Neural progenitor cell (in vitro differentiated cells): ENCODE results near the gene ARHGAP9. TPM values are rescaled to one million over a fixed set of nuclear protein-coding genes. Genes with fewer than 3 reads are reported as not detected.

Experiments used
- DNase-seq: peaks from one replicate; pipeline ENCODE4 v3.0.0-alpha.2; 2016; ENCODE audit warnings: low spot score
- H2AFZ ChIP-seq: fragments of 200-600 bp; sonication (generic); replicated peaks from 2 replicates; pipeline ENCODE4 v1.6.1; 2016; ENCODE audit warnings: antibody characterized with exemption
- H3F3A ChIP-seq: fragments of 200-600 bp; sonication (generic); 2 replicates; pipeline ENCODE4 v1.6.1; 2016; ENCODE audit warnings: antibody characterized with exemption, low read depth
- H3K27ac ChIP-seq: fragments of 200-600 bp; sonication (generic); 2 replicates; pipeline ENCODE4 v1.5.1; 2016; ENCODE audit warnings: mild to moderate bottlenecking
- H3K27me3 ChIP-seq: fragments of 200-600 bp; sonication (generic); 2 replicates; pipeline ENCODE4 v1.6.1; 2016; ENCODE audit warnings: mild to moderate bottlenecking, moderate library complexity
- H3K36me3 ChIP-seq: fragments of 200-600 bp; sonication (generic); 2 replicates; pipeline ENCODE4 v1.5.1; 2016
- H3K4me1 ChIP-seq: fragments of 200-600 bp; sonication (generic); 2 replicates; pipeline ENCODE4 v1.6.1; 2016; ENCODE audit warnings: mixed run types
- H3K4me2 ChIP-seq: fragments of 200-600 bp; sonication (generic); 2 replicates; pipeline ENCODE4 v1.6.1; 2016
- H3K4me3 ChIP-seq: fragments of 200-600 bp; sonication (generic); 2 replicates; pipeline ENCODE4 v1.5.1; 2016
- H3K79me2 ChIP-seq: fragments of 200-600 bp; sonication (generic); 2 replicates; pipeline ENCODE4 v1.6.1; 2016; ENCODE audit warnings: low read depth
- H3K9ac ChIP-seq: fragments of 200-600 bp; sonication (generic); 2 replicates; pipeline ENCODE4 v1.6.1; 2016
- H3K9me3 ChIP-seq: fragments of 200-600 bp; sonication (generic); 2 replicates; pipeline ENCODE4 v1.5.1; 2016; ENCODE audit warnings: low read depth
- H4K20me1 ChIP-seq: fragments of 200-600 bp; sonication (generic); 2 replicates; pipeline ENCODE4 v1.6.1; 2016; ENCODE audit warnings: low read depth
- H3K27ac Mint-ChIP-seq: 3 replicates; pipeline ENCODE4 v1.8.0; 2021; ENCODE audit warnings: mixed read lengths
- H3K27me3 Mint-ChIP-seq: 2 replicates; pipeline ENCODE4 v1.8.0; 2022; ENCODE audit warnings: low read depth, mild to moderate bottlenecking, inconsistent platforms, moderate library complexity, mixed read lengths; ENCODE audit not compliant: insufficient read depth
- H3K36me3 Mint-ChIP-seq: 3 replicates; pipeline ENCODE4 v1.8.0; 2021; ENCODE audit warnings: mixed read lengths
- H3K4me1 Mint-ChIP-seq: 3 replicates; pipeline ENCODE4 v1.8.0; 2021; ENCODE audit warnings: mixed read lengths
- H3K4me3 Mint-ChIP-seq: 3 replicates; pipeline ENCODE4 v1.8.0; 2021; ENCODE audit warnings: mild to moderate bottlenecking, moderate library complexity, mixed read lengths
- H3K9me3 Mint-ChIP-seq: 3 replicates; pipeline ENCODE4 v1.8.0; 2020; ENCODE audit warnings: mixed read lengths
- EZH2 ChIP-seq: fragments of 200-600 bp; sonication (generic); IDR thresholded peaks from 2 replicates; pipeline ENCODE4 v1.6.1; 2017; ENCODE audit warnings: antibody characterized with exemption, mild to moderate bottlenecking, moderate library complexity
- EZH2phosphoT487 ChIP-seq: fragments of 200-600 bp; sonication (generic); IDR thresholded peaks from 2 replicates; pipeline ENCODE4 v1.6.1; 2017; ENCODE audit warnings: antibody characterized with exemption
- total RNA-seq: library from RNA; depleted of rRNA; stranded (reverse); fragments of >200 nt; gene quantifications from 2 replicates; pipeline ENCODE4 v1.2.3, GENCODE V29; 2015; ENCODE audit warnings: low replicate concordance
- TF ChIP-seq, protein P1 (sequence below): fragments of 200-600 bp; sonication (generic); IDR thresholded peaks from 2 replicates; pipeline ENCODE4 v1.5.1; 2017; ENCODE audit warnings: antibody characterized with exemption, mild to moderate bottlenecking

The ARHGAP9 gene
- total RNA-seq, 1 donor from 2014 or later, result not detected

DNA sequence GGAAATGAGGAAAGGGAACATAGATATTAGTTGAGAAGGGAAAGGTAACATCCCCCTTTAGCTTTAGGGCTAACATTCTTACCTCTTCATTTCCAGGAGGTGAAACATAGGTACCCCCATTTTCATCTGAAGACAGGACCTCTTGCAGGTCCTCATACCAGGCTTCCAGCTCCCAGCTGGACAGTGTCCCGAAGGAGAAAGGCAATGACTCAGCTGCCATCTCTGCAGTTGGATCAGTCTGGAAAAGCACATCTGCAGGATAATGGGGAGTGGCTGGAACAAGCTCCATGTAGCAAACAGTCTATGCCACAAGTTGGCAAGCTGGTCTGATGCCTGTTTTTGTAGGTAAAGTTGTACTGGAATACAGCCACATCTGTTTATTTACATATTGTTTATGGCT, 37.5 kb upstream of the ARHGAP9 start:
- H3K4me2 ChIP-seq, result no peak overlapping the region
- H3K9me3 Mint-ChIP-seq, result no peaks in the 10 kb centered on the region

DNA sequence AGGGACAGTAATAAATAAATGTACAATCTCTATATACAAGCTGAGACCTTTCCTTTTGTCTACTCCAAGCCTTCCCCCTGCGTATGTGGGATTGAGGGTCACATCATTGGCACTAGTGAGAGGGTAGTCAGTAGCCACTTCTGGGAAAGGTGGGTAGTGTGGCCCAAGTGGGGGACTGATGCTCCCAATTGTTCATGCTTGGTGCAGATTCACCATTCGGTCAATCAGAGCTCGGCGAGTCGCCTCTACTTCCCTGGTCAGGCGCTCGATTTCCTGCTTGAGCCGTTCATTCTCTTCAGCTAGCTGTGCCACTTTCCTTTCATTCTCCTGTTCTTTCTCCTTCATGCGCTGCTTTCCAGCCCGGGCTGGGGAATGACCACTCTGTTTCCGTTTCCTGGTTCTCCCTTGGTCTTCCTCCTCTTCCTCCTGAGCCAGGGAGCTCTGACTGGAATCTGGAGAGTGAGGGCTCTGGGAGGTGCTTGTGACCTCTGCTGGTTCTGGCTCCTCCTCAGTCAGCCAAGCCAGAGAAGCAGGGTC, 37.0 kb upstream of the ARHGAP9 start:
- H3K36me3 Mint-ChIP-seq, result peaks cover 44% of the 10 kb centered on the region

More for the DNA sequence above, 37.5 kb upstream of the ARHGAP9 start:
- Histone ChIP-seq H3K79me2 (peaks cover 11% of the 10 kb centered on the region), H3K4me1 (peaks cover 22% of the 10 kb centered on the region), H3K36me3 (peaks cover 5% of the 10 kb centered on the region), H2AFZ (no peak overlapping the region), H3F3A (peaks cover 42% of the 10 kb centered on the region), H4K20me1 (peaks cover 32% of the 10 kb centered on the region), H3K4me3 (no peak overlapping the region), H3K27me3 (no peaks in the 10 kb centered on the region), H3K9me3 (no peaks in the 10 kb centered on the region), H3K27ac (no peak overlapping the region), H3K9ac (no peak overlapping the region)
- H3K4me3 Mint-ChIP-seq, result no peak overlapping the region
- H3K36me3 Mint-ChIP-seq, result peaks cover 40% of the 10 kb centered on the region
- H3K27me3 Mint-ChIP-seq, result peaks cover 11% of the 10 kb centered on the region
- H3K27ac Mint-ChIP-seq, result no peak overlapping the region
- no peak for DNase-seq
- H3K4me1 Mint-ChIP-seq, result peaks cover 29% of the 10 kb centered on the region
- TF ChIP-seq EZH2 (no peak), EZH2phosphoT487 (no peak)
- TF ChIP-seq, protein P1, sequence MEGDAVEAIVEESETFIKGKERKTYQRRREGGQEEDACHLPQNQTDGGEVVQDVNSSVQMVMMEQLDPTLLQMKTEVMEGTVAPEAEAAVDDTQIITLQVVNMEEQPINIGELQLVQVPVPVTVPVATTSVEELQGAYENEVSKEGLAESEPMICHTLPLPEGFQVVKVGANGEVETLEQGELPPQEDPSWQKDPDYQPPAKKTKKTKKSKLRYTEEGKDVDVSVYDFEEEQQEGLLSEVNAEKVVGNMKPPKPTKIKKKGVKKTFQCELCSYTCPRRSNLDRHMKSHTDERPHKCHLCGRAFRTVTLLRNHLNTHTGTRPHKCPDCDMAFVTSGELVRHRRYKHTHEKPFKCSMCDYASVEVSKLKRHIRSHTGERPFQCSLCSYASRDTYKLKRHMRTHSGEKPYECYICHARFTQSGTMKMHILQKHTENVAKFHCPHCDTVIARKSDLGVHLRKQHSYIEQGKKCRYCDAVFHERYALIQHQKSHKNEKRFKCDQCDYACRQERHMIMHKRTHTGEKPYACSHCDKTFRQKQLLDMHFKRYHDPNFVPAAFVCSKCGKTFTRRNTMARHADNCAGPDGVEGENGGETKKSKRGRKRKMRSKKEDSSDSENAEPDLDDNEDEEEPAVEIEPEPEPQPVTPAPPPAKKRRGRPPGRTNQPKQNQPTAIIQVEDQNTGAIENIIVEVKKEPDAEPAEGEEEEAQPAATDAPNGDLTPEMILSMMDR, result no peak

DNA sequence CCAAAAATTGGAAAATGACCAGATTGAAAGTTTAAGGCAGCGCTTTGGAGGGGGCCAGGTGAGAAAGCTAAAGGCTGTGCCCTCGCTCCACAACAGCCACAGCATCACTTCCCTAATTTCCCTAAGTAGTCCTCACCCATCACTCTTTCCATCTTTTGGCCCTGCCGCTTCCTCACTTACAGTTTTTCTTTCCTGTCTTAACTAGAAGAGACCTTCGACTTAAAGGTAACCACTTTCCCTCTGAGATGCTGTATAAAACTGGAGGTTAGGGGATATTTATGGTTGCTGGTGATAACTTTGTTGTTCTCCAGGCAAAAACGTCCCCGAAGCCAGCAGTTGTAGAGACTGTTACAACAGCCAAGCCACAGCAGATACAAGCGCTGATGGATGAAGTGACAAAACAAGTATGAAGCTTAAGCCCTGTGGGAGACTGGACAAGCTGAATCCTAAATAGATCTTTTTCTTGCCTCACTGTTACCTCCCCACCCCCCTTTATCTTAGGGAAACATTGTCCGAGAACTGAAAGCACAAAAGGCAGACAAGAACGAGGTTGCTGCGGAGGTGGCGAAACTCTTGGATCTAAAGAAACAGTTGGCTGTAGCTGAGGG, 36.4 kb upstream of the ARHGAP9 start:
- H2AFZ ChIP-seq, result no peak overlapping the region

More for the DNA sequence above, 37.0 kb upstream of the ARHGAP9 start:
- Histone ChIP-seq H3K9ac (no peak overlapping the region), H3K4me3 (no peak overlapping the region), H3K27ac (no peak overlapping the region), H4K20me1 (peaks cover 28% of the 10 kb centered on the region), H3K27me3 (no peaks in the 10 kb centered on the region), H3K9me3 (no peaks in the 10 kb centered on the region), H3K36me3 (peaks cover 10% of the 10 kb centered on the region), H3K79me2 (peaks cover 11% of the 10 kb centered on the region), H3K4me1 (peaks cover 18% of the 10 kb centered on the region), H3K4me2 (no peak overlapping the region), H2AFZ (no peak overlapping the region), H3F3A (peaks cover 37% of the 10 kb centered on the region)
- no peak for DNase-seq
- TF ChIP-seq, protein P1, result no peak
- TF ChIP-seq EZH2phosphoT487 (no peak), EZH2 (no peak)
- H3K9me3 Mint-ChIP-seq, result no peaks in the 10 kb centered on the region
- no peak overlapping the region for H3K27ac Mint-ChIP-seq
- H3K4me3 Mint-ChIP-seq, result no peak overlapping the region
- H3K4me1 Mint-ChIP-seq, result peaks cover 24% of the 10 kb centered on the region
- peaks cover 7% of the 10 kb centered on the region for H3K27me3 Mint-ChIP-seq

DNA sequence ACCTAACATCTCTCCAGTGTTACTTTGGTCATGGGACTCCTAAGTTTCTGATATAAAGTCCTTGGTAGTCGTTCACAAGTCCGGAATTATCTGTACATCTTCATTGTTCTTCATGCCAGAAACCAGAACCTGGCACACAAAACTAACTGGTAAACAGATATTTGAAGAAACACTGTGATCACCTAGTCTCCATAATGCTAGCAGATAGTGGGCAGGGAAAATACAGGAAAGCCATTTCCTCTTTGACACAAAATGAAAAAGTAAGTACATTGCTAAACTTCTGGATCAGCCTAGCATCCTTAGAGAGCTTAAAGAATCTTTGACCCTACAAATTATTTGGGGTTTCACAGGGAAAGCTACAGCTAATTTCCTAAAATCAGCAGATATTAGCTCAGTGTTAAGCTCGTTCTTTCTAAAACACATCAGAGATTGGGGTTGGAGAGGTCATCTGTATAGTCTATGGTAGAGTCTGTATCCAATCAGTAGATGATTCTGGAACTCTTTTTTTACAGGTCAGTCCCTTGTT, 35.8 kb upstream of the ARHGAP9 start:
- Mint-ChIP-seq H3K27ac (no peak overlapping the region), H3K27me3 (peaks cover 6% of the 10 kb centered on the region), H3K4me3 (no peak overlapping the region), H3K4me1 (peaks cover 16% of the 10 kb centered on the region), H3K9me3 (no peaks in the 10 kb centered on the region), H3K36me3 (peaks cover 46% of the 10 kb centered on the region)
- H3K79me2 ChIP-seq, result peaks cover 11% of the 10 kb centered on the region
- H3K27ac ChIP-seq, result no peak overlapping the region
- H4K20me1 ChIP-seq, result peaks cover 24% of the 10 kb centered on the region
- no peak overlapping the region for H3K4me2 ChIP-seq
- no peak overlapping the region for H3K9ac ChIP-seq
- H3K4me3 ChIP-seq, result no peak overlapping the region
- TF ChIP-seq EZH2 (no peak), EZH2phosphoT487 (no peak)
- TF ChIP-seq, protein P1, result no peak
- no peak overlapping the region for H2AFZ ChIP-seq
- H3K27me3 ChIP-seq, result no peaks in the 10 kb centered on the region
- H3K36me3 ChIP-seq, result peaks cover 11% of the 10 kb centered on the region
- DNase-seq, result no peak
- peaks cover 12% of the 10 kb centered on the region for H3K4me1 ChIP-seq
- H3K9me3 ChIP-seq, result no peaks in the 10 kb centered on the region
- H3F3A ChIP-seq, result peaks cover 27% of the 10 kb centered on the region

More for the DNA sequence above, 36.4 kb upstream of the ARHGAP9 start:
- H3K27ac ChIP-seq, result no peak overlapping the region
- H3K4me1 Mint-ChIP-seq, result peaks cover 18% of the 10 kb centered on the region
- H3K4me1 ChIP-seq, result peaks cover 12% of the 10 kb centered on the region
- H3K27ac Mint-ChIP-seq, result peak overlapping the region; percentile 29
- peaks cover 11% of the 10 kb centered on the region for H3K79me2 ChIP-seq
- H3F3A ChIP-seq, result peaks cover 30% of the 10 kb centered on the region
- H3K4me3 ChIP-seq, result no peak overlapping the region
- no peaks in the 10 kb centered on the region for H3K9me3 ChIP-seq
- peaks cover 11% of the 10 kb centered on the region for H3K36me3 ChIP-seq
- no peak overlapping the region for H3K4me2 ChIP-seq
- no peak for TF ChIP-seq EZH2phosphoT487
- no peak for TF ChIP-seq EZH2
- H3K27me3 ChIP-seq, result no peaks in the 10 kb centered on the region
- peaks cover 46% of the 10 kb centered on the region for H3K36me3 Mint-ChIP-seq
- H3K4me3 Mint-ChIP-seq, result no peak overlapping the region
- DNase-seq, result no peak
- no peak overlapping the region for H3K9ac ChIP-seq
- peaks cover 24% of the 10 kb centered on the region for H4K20me1 ChIP-seq
- H3K27me3 Mint-ChIP-seq, result peaks cover 6% of the 10 kb centered on the region
- H3K9me3 Mint-ChIP-seq, result no peaks in the 10 kb centered on the region
